OCI-LY3 (cell line): Measurements from ENCODE around the gene CYP46A1.

Experiments used
- EZH2phosphoT487 ChIP-seq: fragments of 200-600 bp; shearing (Covaris generic); IDR thresholded peaks from 2 replicates; pipeline ENCODE4 v1.6.1; 2018; ENCODE audit warnings: antibody characterized with exemption, mixed run types, low read depth
- TF ChIP-seq, protein P1 (sequence below): fragments of 200-600, 300-600 bp; sonication (generic); IDR thresholded peaks from 2 replicates; pipeline ENCODE4 v1.5.1; 2014; ENCODE audit warnings: antibody characterized with exemption, low read length, low read depth

DNA sequence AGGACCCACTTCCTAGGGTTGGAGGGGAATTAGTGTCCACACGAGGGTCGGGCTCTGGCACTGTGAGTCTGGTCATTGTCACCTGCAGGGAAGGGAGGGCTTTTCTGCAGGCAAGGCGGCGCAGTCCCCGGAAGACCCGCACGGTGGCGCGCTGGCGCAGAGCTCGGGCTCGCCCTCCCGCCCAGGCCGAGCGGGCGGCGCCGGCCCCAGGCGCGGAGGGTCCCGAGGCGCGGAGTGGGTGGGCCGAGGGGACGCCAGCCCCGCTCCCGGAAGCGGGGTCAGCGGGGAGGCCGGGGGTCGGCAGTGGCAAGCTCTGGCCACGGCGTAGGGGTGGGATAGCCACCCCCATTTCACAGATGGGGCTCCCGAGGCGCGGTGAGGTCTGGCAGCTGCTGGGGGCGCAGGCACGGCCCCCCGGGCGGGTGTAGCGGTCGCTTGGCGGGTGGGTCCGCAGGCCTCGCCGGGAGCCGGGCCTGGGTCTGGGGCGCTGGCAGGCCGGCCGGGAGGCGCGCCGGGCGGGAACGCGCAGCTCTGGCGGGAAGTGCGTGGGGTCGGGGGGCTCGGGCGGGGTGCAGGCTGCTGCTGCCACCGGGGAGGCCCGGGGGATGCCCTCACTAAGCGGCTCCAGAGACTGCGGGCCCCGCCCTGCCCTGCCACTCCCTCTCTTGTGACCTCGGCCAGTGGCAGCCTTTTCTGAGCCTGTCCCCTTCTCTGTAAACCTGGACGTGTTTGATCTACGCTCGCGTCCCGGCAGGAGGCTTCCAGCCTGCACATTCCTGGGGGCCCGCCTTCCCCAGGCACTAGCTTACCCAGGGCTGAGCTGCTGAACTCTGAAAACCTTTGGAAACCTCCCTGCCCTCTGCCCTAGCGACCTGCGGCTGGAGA is 46.1 kb downstream of the CYP46A1 start:
- TF ChIP-seq, protein P1, sequence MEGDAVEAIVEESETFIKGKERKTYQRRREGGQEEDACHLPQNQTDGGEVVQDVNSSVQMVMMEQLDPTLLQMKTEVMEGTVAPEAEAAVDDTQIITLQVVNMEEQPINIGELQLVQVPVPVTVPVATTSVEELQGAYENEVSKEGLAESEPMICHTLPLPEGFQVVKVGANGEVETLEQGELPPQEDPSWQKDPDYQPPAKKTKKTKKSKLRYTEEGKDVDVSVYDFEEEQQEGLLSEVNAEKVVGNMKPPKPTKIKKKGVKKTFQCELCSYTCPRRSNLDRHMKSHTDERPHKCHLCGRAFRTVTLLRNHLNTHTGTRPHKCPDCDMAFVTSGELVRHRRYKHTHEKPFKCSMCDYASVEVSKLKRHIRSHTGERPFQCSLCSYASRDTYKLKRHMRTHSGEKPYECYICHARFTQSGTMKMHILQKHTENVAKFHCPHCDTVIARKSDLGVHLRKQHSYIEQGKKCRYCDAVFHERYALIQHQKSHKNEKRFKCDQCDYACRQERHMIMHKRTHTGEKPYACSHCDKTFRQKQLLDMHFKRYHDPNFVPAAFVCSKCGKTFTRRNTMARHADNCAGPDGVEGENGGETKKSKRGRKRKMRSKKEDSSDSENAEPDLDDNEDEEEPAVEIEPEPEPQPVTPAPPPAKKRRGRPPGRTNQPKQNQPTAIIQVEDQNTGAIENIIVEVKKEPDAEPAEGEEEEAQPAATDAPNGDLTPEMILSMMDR = peak; percentile 81
- TF ChIP-seq EZH2phosphoT487 = no peak
